ENCODE measurements around the gene EGR1.

EGR1 gene

DNA sequence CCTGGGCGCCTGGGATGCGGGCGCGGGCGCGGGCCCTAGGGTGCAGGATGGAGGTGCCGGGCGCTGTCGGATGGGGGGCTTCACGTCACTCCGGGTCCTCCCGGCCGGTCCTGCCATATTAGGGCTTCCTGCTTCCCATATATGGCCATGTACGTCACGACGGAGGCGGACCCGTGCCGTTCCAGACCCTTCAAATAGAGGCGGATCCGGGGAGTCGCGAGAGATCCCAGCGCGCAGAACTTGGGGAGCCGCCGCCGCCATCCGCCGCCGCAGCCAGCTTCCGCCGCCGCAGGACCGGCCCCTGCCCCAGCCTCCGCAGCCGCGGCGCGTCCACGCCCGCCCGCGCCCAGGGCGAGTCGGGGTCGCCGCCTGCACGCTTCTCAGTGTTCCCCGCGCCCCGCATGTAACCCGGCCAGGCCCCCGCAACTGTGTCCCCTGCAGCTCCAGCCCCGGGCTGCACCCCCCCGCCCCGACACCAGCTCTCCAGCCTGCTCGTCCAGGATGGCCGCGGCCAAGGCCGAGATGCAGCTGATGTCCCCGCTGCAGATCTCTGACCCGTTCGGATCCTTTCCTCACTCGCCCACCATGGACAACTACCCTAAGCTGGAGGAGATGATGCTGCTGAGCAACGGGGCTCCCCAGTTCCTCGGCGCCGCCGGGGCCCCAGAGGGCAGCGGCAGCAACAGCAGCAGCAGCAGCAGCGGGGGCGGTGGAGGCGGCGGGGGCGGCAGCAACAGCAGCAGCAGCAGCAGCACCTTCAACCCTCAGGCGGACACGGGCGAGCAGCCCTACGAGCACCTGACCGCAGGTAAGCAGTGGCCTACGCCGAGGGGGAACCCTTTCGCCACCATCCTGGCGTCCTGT lies at the start of gene EGR1:
EGR1 (plus strand) TSS at position 219 of the 864 bp plus-strand sequence; CDS start at position 502, 283 bp downstream.
- DNase-seq = peak; percentile 80

DNA sequence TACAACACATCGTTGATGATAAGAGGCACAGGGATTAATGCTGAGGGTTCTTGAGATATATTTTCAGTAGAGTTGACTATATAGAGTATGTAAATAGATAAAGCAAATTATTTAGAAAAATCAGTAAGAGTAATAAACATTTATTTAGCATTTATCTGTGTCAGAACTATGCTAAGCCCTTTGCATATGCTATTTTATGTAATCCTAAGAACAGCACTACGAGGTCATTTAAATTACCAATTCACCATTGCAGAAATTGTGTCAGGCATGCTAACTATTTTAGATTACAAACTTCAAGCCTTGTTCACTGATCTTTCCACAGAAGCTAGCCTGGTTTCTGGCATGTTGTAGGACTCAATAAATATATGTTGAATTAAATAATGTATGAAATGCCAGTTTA lies 46.8 kb upstream of the EGR1 start:
- no peak for DNase-seq

DNA sequence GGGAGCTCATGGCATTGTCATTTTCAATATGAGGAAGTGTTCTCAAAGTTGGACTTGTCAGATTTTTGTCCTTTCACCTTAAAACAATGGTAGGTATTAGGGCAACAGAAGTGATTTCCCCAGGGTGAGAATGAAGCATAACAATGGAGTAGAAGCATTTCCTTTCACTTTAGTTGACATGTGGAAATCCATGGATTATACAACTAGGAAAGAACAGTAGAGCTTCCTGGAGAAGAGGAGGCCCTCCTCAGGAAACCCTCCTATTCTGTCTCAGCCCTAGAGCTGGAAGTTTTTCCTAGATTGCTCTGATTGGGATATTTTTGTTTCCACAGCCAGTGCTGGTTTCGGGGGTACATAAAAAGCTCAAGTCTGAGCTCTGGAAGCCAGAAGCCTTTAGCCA lies 40.2 kb upstream of the EGR1 start:
- no peak for DNase-seq

DNA sequence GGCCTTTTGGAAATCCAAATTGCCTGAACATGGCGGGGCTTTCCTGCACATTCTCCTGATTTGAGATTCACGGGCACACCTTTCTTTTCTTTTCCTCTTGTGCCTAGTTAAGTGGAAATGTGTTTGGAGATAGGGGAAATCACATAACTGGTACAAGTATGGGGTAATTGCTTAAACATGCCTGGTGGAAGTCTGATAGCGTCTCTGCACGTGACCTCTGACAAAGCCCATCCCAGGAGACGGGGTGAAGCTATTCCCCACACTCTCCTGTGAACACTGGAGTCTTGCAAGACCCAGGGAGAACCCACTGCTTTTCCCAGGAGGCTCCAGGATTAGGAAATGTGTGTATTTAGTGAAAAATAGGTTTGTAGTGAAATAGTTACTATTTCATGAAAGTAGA lies 29.3 kb upstream of the EGR1 start:
- DNase-seq = no peak

DNA sequence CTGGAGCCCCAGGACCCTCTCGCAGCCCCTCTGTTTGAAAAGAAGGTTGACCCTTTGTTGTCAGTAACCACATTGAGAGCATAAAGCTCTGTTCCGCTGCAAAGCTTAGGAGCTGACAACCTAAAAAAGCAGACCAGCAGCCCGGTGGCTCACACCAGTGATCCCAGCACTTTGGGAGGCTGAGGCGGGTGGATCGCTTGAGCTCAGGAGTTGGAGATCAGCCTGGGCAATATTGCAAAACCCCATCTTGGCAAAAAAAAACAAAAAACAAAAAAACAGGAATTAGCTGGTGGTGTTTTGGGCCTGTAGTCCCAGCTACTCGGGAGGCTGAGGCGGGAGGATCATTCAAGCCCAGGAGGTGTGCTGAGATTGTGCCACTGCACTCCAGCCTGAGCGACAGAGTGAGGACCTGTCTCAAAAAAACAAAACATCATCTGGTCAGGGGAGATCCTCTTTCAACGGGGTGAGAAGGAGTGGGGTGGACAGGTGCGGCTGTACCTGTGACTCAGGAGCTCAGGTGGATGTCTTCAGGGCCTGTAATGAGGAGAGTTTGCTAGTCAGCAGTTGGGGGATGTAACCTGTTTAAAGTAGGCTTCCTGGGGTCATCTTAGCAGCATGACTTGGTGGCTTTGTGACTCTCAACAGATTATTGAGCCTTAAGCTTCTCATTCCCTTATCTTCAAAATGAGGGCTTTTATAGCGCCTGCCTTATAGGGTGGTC lies 27.1 kb upstream of the EGR1 start:
- DNase-seq = peak; percentile 15

DNA sequence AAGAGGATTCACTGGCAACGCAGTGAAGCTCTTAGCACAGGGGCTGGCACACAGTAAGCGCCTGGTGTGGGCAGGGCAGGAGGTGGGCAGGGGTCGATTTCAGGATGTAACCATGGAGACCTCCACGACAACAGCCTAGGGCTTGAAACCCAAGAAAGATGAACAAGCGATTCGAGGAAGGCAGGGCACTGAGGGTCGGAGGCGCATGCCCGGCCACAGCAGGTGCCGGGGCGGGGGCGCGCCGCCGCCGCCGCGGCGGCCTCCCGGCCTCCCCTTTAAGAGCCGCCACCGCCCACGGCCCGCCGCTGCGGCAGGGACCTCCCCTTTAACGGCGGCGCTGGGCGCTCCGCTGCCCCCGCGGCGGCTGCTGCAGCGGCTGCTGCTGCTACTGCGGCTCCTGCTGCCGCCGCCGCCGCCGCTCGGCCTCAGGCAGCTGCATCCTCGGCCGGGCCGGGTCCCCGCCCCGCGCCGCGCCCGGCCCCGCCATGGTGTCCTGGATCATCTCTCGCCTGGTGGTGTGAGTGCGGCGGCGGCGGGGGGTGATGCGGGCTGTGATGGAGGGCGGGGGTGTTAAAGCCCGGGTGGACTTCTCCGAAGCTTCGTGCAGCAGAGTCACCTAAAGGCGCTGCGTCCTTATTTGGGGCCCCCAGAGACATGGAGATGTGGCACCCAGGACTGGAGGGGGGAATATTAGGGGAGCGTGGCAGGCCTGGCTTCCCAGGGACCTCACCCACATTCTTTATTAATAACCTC lies 26.4 kb upstream of the EGR1 start, which contains the start of gene REEP2:
REEP2 (plus strand) TSS at position 334 of the 753 bp plus-strand sequence; CDS start at position 486, 152 bp downstream.
- DNase-seq = peak; percentile 8

DNA sequence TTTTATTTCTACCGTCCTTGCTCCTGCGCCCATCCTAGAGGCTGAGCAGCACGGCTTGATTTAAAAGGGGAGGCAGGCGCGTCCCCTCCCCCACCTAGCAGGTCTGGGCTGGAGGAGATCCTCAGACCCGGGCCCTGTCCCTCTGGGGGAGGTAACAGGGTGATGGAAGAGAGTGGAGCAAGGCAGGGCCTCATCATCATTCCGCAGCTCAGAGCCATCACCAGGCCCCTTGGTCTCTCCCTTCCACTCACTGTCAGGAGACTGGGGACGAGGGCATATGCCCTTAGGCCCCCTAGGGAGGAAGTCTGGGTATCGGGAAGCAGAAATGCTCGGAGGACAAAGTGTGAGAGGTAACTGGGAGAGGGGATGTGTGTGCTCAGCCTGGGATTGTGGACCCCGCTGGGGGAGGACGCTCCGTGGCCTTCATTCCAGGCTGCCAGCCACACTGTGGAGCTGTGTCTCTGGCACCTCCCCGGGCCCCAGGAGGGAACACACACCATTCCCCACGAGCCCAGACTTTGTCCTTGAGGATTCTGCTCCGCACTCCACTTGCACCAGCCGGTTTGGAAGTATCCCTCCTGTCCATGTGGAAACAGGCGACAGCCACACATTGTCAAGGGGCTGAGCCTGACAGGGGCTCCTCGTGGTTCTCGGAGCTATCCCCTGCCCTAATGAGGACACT lies 25.7 kb upstream of the EGR1 start:
- no peak for DNase-seq

DNA sequence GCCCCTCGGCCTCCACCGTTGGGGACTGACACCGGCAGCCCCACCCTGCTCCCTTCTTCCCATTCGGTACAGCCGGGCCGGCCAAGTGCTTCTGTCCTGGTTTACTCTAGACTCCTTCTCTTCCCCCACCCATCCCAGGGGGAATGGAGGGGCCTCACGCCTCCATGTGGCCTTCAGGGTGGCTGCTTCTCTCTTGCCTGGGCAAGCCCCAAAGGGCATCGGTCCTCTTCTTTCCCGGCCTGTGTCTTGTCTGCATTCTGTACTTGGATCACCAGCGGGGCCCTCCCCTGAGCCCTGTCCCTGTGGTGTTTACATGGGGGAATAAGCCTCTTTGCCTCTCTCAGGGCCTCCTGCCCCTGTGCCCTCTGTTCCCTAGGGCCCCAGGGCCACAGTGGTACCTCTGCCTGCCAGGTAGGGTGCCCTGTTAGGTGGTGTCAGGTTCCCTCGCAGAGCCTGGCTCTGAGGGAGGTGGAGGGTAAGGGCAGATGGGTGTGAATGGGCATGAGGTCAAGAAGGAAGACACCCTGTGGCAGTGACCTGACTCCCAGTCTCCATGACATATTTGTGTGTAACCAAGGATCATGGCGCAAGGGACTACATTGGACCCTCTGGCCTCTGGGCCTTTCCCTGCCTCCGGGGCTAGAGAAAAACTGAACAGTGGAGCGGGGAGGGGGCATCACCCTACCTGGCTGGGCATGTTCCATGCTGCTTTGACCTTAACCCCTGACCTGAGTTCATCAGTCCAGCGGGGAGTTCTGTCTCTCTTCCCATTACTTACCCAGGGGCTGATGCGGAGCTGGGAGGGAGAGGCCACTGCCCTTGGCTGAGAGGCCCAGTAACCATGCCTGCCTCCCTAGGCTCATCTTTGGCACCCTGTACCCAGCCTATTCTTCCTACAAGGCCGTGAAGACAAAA lies 24.9 kb upstream of the EGR1 start:
- DNase-seq = no peak

DNA sequence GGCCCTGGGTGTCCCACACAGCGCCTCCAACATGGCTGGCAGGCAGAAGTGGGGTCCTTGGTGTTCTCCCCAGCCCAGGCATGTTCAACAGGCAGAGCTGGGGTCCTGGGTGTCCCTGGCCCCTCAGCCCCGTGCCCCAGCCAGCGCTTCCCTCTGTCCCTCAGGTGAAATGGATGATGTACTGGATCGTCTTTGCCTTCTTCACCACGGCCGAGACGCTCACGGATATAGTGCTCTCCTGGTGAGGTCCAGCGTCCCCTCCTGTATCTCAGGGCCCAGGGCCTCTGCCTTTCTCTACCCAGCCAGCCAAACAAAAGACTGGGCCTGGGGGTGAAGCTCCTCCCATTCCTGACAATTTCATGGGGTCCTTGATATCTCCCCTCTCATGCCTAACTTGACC lies 24.1 kb upstream of the EGR1 start:
- DNase-seq = no peak

DNA sequence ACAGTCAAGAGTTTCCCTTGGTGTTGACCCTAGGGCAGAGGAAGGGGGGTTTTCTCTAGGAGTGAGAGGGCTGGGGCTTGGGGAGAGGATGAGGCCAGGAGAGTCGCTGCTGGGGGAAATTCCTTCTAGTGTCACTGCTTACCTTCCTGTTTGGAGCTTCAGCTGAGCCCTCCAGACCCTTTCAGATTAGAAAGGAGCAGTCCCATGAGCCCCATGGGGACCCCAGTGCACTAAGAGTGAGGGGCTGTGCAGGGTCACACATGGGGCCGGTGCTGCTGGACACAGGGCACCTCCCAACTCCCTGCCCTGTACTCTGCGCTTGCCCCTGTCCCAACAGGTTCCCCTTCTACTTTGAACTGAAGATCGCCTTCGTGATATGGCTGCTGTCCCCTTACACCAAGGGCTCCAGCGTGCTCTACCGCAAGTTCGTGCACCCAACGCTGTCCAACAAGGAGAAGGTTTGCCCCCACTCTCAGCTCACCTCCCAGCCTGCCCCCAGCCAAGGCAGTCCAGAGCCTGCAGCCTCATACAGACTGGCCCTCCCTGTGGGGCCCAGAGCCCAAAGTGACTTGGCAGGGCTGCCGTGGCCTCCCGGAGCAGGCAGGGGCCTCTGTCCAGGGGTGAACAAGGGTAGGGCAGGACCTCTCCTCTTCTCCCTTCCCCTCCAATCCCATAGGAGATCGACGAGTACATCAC lies 21.1 kb upstream of the EGR1 start:
- no peak for DNase-seq

DNA sequence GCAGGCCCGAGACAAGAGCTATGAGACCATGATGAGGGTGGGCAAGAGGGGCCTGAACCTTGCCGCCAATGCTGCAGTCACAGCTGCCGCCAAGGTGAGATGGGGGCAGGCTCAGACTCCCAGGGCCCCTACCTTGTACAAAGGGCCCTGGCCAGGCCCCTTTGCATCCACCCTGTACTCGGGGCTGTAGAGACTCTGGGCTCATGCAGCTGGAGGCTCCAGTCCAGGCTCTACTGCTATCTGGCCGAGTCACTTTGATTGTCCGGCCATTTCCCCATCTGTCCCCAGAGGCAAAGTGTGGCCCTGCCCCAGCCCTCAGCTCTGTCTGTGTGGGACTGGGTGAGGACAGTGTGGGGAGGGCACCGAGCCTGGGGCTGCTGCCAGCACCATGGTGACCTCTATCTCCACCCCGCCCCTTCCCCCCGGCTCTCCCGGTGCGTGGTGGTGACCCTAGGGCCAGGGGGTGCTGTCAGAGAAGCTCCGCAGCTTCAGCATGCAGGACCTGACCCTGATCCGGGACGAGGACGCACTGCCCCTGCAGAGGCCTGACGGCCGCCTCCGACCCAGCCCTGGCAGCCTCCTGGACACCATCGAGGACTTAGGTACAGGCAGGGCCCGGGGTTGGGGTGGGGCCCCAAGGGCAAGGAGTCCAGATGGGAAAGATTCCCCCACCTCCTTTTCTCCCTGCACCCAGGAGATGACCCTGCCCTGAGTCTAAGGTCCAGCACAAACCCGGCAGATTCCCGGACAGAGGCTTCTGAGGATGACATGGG lies 20.3 kb upstream of the EGR1 start:
- DNase-seq = no peak

DNA sequence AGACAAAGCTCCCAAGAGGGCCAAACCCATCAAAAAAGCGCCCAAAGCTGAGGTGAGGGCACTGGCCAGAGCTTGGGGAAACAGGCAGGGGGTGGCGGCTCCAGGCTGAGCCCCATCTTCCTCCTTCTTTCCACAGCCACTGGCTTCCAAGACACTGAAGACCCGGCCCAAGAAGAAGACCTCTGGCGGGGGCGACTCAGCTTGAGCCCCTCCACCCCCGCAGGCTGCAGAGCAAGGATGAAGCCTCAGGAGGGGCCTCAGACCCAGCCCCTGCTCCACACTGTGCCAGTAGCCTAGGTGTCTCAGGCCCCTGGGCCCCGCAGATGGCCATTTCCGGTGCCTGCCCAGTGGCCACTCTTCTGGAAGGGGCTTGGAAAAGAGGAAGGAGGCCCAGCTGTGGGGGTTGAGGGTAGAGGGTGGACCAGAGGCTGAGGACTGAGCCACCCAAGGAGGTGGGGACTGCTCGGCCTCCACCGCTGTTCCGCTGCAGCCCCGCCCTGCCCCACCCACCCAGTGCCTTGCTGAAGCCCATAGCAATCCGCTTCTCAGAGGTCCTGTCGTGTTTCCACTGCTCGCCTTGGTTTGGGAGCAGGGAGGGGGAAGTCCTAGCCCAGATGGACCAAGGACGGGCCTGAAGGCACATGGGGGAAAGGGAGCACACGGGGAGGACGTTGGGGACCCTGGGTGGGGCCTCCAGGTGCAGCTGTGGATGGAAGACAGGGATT lies 19.6 kb upstream of the EGR1 start:
- DNase-seq = no peak

DNA sequence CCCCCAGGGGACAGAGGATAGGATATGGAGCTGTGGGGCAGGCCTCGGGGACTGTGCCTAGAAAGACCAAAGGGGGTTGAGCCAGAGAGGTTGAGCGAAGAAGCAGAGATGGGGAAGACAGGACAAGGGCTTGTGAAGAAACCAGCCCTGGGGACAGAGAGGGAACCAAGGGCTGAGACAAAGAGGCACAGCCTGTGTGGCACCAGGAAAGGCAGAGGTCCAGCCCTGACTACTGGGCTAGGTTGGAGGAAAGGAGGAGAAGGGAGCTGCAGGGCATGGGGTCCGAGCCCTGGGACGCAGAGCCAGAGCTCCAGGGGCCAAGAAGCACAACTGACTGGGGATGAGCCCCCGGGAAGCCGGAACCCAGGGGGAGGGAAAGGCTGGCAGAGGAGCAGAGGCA lies 17.2 kb upstream of the EGR1 start:
- no peak for DNase-seq

DNA sequence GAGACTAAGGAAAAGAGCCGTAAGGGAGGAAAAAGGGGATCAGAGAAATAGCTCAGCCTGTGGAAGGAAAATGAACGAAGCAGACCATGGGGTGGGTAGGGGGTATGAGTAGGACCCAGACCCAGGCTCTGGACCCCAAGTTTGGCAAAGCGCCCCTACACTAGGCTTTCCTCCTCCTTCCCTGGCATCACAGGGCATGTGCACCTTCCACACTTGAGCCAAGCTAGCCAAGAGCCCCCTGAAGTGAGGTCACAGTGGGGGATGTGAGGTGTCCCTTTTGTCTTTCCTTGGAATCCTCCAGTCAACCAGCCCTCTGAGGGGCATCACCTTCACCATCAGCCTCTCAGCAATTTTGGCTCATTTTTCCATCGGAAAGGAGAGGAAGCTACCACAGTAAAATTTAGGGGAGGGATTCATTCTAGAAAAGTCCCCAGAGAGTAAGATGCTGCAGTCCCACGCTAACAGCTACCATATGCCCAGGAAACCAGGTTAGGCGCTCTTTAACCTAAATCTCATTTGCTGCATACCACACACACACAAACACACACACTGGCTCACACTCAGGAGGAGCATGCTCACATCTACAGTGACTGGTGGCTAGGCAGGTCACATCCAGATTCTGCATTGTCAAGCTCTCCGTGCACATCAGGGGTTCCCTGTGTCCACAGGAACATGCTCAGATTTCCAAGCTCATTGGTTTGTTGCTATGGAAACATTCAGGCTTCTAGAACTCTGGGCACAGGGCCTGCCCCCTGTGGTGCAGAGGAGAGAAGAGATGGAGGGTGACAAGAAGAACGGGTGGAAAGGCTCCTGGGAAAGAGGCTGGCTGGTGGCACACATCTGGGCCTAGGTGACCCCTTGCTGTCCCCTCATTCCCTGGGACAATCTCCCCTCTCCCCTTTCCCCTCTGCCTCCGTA lies 16.5 kb upstream of the EGR1 start:
- DNase-seq = no peak

DNA sequence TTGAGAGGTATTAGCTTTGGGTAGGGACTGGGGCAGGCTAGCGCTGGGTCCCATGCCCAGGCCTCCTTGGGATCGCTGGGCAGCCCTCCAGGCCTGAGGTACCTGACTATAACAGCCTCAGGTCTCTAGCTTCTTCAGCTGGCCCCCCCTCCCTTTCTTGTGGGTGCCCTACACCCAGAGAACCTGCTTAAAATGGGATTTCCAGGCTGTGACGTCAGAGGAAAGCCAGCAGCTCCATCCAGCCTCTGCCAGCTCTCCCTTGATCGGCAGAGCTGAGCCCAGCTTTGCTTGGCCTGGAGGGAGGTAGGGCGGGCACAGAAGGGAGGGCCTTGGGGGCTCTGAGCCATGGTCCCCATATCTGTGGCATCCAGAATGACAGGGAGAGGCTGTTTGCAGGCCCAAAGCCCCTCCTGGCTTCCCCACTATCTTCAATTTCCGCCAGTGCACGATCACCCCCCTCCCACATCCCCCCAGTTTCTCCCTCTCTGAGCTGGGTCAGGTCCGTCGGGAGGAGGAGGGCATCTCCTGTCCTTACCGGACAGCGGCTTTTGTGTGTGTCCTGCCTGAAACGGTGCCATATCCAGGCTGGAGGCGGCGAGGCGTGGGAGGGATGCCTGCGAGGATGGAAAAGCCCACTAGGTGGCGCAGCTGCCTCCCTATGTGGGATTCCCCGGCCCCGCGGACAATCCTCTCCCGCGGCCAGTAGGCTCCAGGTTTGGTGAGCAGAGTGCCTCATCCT lies 15.6 kb upstream of the EGR1 start:
- DNase-seq = peak; percentile 41

DNA sequence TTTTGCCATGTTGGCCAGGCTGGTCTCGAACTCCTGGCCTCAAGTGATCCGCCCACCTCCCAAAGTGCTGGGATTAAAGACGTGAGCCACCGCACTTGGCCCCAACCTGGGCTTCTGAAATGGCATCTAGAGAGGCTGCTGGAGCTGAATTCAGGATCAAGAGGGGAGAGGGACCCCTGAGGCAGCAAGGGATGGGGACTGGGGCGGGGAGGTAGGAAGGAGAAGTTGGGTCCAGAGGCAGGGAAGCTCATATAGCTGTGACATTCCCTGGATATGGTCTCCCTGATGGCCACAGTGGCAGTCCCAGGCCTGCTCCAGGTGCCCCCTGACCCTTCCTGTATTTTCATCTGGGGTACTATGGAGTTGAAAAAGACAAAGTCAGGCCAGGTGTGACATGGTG lies 14.3 kb upstream of the EGR1 start:
- DNase-seq = no peak

DNA sequence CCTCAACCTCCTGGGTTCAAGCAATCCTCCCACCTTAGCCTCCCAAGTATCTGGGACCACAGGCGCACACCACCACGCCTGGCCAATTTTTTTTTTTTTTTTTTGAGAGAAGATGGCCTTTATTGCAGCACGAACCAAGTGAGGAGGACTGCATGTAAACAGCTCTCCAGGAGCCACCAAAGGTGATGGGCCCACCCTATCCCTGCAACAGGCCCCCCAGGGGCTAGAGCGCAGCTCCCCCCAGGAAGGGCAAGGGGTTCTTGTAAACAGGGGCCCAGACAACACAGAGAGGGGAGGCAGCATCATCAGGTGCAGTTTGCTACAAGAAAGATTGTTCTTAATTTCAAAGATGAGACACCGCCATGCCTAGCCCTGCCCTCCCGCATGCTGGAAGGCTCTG lies 12.6 kb upstream of the EGR1 start:
- DNase-seq = no peak

DNA sequence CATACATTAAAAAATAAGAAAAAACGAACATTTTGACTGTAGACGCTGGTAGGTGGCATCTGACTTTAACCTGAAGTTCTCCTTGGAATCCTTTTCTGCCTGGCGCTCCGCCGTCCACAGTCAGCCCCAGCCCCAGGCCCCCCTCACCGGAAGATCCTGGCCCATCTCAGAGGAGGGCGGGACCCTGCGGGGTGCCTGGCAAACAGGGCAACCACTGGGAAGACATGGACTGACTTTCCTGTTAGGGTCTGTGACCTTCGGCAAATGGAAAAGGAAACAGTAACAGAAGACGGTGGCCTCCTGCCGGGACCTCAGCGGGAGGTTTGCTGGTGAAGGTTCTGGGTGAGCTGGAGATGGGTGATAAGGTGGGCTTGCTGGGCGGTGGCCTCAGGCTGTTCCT lies 11.7 kb upstream of the EGR1 start:
- no peak for DNase-seq

All from NCI-H510A treated with DMSO at 0.1 percent for 48 hours (cell line).